H1 (cell line): ENCODE results near the gene C1orf21. TPM values are rescaled to one million over a fixed set of nuclear protein-coding genes. Genes with fewer than 3 reads are reported as not detected.

Source experiments
- CTCF ChIA-PET: fragments of 300-600 bp; sonication (Branson Sonifier 250); formaldehyde crosslinking; loops from one replicate; lab custom pipeline; 2021; ENCODE audit not compliant: partially characterized antibody; lab: Charles Lee
- POLR2A ChIA-PET: fragments of 300-600 bp; sonication (Branson Sonifier 250); formaldehyde crosslinking; loops from one replicate; lab custom pipeline; 2021; ENCODE audit warnings: inconsistent platforms; ENCODE audit not compliant: partially characterized antibody; lab: Charles Lee
- DNase-seq, 2 experiments: peaks; one replicate each; pipeline versions ENCODE4 v3.0.0 to v3.0.0-alpha.2; 2010 to 2022; ENCODE audit warnings: low spot score in 2 of 2, low read depth in 1 of 2, mixed read lengths in 1 of 2
- FAIRE-seq: peaks from 2 replicates; lab custom pipeline; 2011; peaks lifted over from hg19 to GRCh38; lab: Jason Lieb, UNC
- H2AFZ ChIP-seq: 2 replicates; pipeline ENCODE4 v1.8.1; 2012; ENCODE audit warnings: low read length, inconsistent platforms
- H2AK5ac ChIP-seq: 2 replicates; pipeline ENCODE4 v1.6.1; 2013; ENCODE audit warnings: low read depth, low read length
- H2BK120ac ChIP-seq: replicated peaks from 2 replicates; pipeline ENCODE3; 2013; ENCODE audit warnings: low read depth, low read length, inconsistent platforms
- H2BK12ac ChIP-seq: 2 replicates; pipeline ENCODE4 v1.6.1; 2013; ENCODE audit warnings: low read depth, low read length
- H2BK15ac ChIP-seq: 2 replicates; pipeline ENCODE4 v1.6.1; 2013; ENCODE audit warnings: low read length
- H2BK20ac ChIP-seq: 2 replicates; pipeline ENCODE4 v1.6.1; 2013; ENCODE audit warnings: low read length
- H2BK5ac ChIP-seq: 2 replicates; pipeline ENCODE4 v1.6.1; 2013; ENCODE audit warnings: low read depth, low read length
- H3K14ac ChIP-seq: 2 replicates; pipeline ENCODE4 v1.6.1; 2013; ENCODE audit warnings: inconsistent platforms; ENCODE audit not compliant: insufficient read length
- H3K18ac ChIP-seq: 2 replicates; pipeline ENCODE4 v1.6.1; 2013; ENCODE audit warnings: low read length; ENCODE audit errors: extremely low read depth
- H3K23ac ChIP-seq: 2 replicates; pipeline ENCODE4 v1.6.1; 2013; ENCODE audit warnings: inconsistent platforms; ENCODE audit not compliant: insufficient read length
- H3K23me2 ChIP-seq: 2 replicates; pipeline ENCODE4 v1.6.1; 2013; ENCODE audit warnings: low read depth, low read length
- H3K27ac ChIP-seq: 2 replicates; pipeline ENCODE4 v1.6.1; 2011; ENCODE audit warnings: low read depth, low read length, inconsistent platforms
- H3K27me3 ChIP-seq, 4 experiments: replicated peaks in 1 of 4; 1 replicate in 1 of 4; 2 replicates in 3 of 4; pipeline versions ENCODE4 v1.6.1 to v1.8.1; 2011 to 2013; ENCODE audit warnings: low read length in 3 of 4, mild to moderate bottlenecking in 3 of 4, inconsistent platforms in 2 of 4, mixed read lengths in 2 of 4, moderate library complexity in 1 of 4; ENCODE audit not compliant: control insufficient read depth in 3 of 4, insufficient read depth in 3 of 4; ENCODE audit errors: extremely low read depth in 1 of 4
- H3K36me3 ChIP-seq, 4 experiments: 2 replicates each; pipeline versions ENCODE4 v1.6.1 to v1.8.1; 2011 to 2013; ENCODE audit warnings: mild to moderate bottlenecking in 4 of 4, low read length in 3 of 4, moderate library complexity in 2 of 4, control low read depth in 1 of 4, inconsistent platforms in 1 of 4; ENCODE audit not compliant: insufficient read depth in 4 of 4, control insufficient read depth in 2 of 4
- H3K4ac ChIP-seq: replicated peaks from 2 replicates; pipeline ENCODE3; 2013; ENCODE audit warnings: low read length, low read depth, mixed read lengths, inconsistent platforms; ENCODE audit not compliant: insufficient read length
- H3K4me1 ChIP-seq, 4 experiments: replicated peaks in 1 of 4; 1 replicate in 1 of 4; 2 replicates in 3 of 4; pipeline versions ENCODE4 v1.6.1 to v1.8.1; 2011 to 2013; ENCODE audit warnings: low read length in 3 of 4, inconsistent platforms in 2 of 4, mixed read lengths in 1 of 4; ENCODE audit not compliant: insufficient read depth in 4 of 4, control insufficient read depth in 3 of 4
- H3K4me2 ChIP-seq, 2 experiments: 2 replicates each; pipeline versions ENCODE4 v1.6.1 to v1.8.1; 2011 to 2013; ENCODE audit warnings: low read depth in 2 of 2, low read length in 2 of 2, control low read depth in 1 of 2, inconsistent platforms in 1 of 2, mild to moderate bottlenecking in 1 of 2; ENCODE audit not compliant: insufficient read depth in 1 of 2
- H3K4me3 ChIP-seq, 4 experiments: fragments of 200-600, 300-600 bp in 1 of 4; sonication (generic), shearing (Covaris generic), sonication (Bioruptor Twin) in 1 of 4; 2 replicates each; pipeline versions ENCODE4 v1.5.1 to v1.8.1; 2011 to 2016; ENCODE audit warnings: low read length in 4 of 4, low read depth in 3 of 4, control low read depth in 2 of 4, inconsistent platforms in 2 of 4, mild to moderate bottlenecking in 2 of 4, mixed read lengths in 1 of 4, moderate library complexity in 1 of 4; ENCODE audit not compliant: insufficient read depth in 2 of 4; ENCODE audit errors: extremely low read depth in 1 of 4
- H3K56ac ChIP-seq: replicated peaks from 2 replicates; pipeline ENCODE3; 2013; ENCODE audit warnings: low read depth, mild to moderate bottlenecking, mixed read lengths, low read length, inconsistent platforms; ENCODE audit not compliant: insufficient read length
- H3K79me1 ChIP-seq: 2 replicates; pipeline ENCODE4 v1.6.1; 2013; ENCODE audit warnings: low read depth, low read length, control low read depth
- H3K79me2 ChIP-seq, 2 experiments: 2 replicates each; pipeline versions ENCODE4 v1.6.1 to v1.8.1; 2012 to 2013; ENCODE audit warnings: low read length in 2 of 2, mild to moderate bottlenecking in 2 of 2, inconsistent platforms in 1 of 2; ENCODE audit not compliant: insufficient read depth in 2 of 2, control insufficient read depth in 1 of 2
- H3K9ac ChIP-seq, 4 experiments: replicated peaks in 1 of 4; 1 replicate in 1 of 4; 2 replicates in 3 of 4; pipeline versions ENCODE4 v1.6.1 to v1.8.1; 2011 to 2013; ENCODE audit warnings: low read depth in 3 of 4, low read length in 3 of 4, control low read depth in 2 of 4, mild to moderate bottlenecking in 2 of 4, moderate library complexity in 2 of 4, inconsistent platforms in 1 of 4; ENCODE audit errors: extremely low read depth in 1 of 4
- H3K9me3 ChIP-seq, 2 experiments: 2 replicates each; pipeline versions ENCODE4 v1.6.1 to v1.8.1; 2012 to 2013; ENCODE audit warnings: mild to moderate bottlenecking in 2 of 2, moderate library complexity in 2 of 2, control low read depth in 1 of 2, inconsistent platforms in 1 of 2, low read depth in 1 of 2, low read length in 1 of 2, mixed read lengths in 1 of 2; ENCODE audit not compliant: insufficient read depth in 2 of 2
- H4K20me1 ChIP-seq, 2 experiments: replicated peaks in 1 of 2; 2 replicates each; pipeline versions ENCODE3 to v1.8.1; 2011 to 2013; ENCODE audit warnings: inconsistent platforms in 2 of 2, low read length in 2 of 2, mild to moderate bottlenecking in 1 of 2; ENCODE audit not compliant: insufficient read depth in 2 of 2, control insufficient read depth in 1 of 2
- H4K5ac ChIP-seq: 2 replicates; pipeline ENCODE4 v1.6.1; 2013; ENCODE audit warnings: low read length, low read depth, mixed read lengths, inconsistent platforms; ENCODE audit not compliant: insufficient read length
- H4K8ac ChIP-seq: 2 replicates; pipeline ENCODE4 v1.8.0; 2013; ENCODE audit warnings: mild to moderate bottlenecking, moderate library complexity, low read length, inconsistent platforms; ENCODE audit not compliant: insufficient read depth; ENCODE audit errors: extremely low read depth
- H4K91ac ChIP-seq: replicated peaks from 2 replicates; pipeline ENCODE3; 2013; ENCODE audit warnings: low read length, mixed read lengths, inconsistent platforms; ENCODE audit not compliant: insufficient read length
- CBX5 ChIP-seq: fragments of 300-800, 300-1000 bp; sonication (generic); IDR thresholded peaks from 2 replicates; pipeline ENCODE4 v1.7.1; 2016; ENCODE audit warnings: antibody characterized with exemption, low read length, low read depth
- EGR1 ChIP-seq: IDR thresholded peaks from 2 replicates; pipeline ENCODE4 v1.6.1; 2011; ENCODE audit warnings: low read depth, low read length, borderline replicate concordance
- EP300 ChIP-seq, 2 experiments: IDR thresholded peaks; 1 replicate in 1 of 2; 2 replicates in 1 of 2; pipeline ENCODE4 v1.6.1; 2011 to 2012; ENCODE audit warnings: low read depth in 2 of 2, low read length in 2 of 2, mild to moderate bottlenecking in 2 of 2, borderline replicate concordance in 1 of 2, inconsistent platforms in 1 of 2, moderate library complexity in 1 of 2
- GTF2F1 ChIP-seq: IDR thresholded peaks from 2 replicates; pipeline ENCODE4 v1.6.1; 2012; ENCODE audit warnings: low read depth, low read length, improper control_type of control experiment, borderline replicate concordance
- MAFK ChIP-seq: IDR thresholded peaks from 2 replicates; pipeline ENCODE4 v1.6.1; 2012; ENCODE audit warnings: low read depth, mild to moderate bottlenecking, improper control_type of control experiment, low read length
- MAX ChIP-seq: IDR thresholded peaks from 2 replicates; pipeline ENCODE4 v1.6.1; 2012; ENCODE audit warnings: inconsistent platforms
- PHF8 ChIP-seq: fragments of 200-600 bp; sonication (generic); conservative IDR thresholded peaks from 2 replicates; pipeline ENCODE4 v1.7.1; 2012; ENCODE audit warnings: low read depth, mild to moderate bottlenecking, inconsistent platforms, low read length, moderate library complexity
- POLR2A ChIP-seq, 2 experiments: IDR thresholded peaks; 1 replicate in 1 of 2; 2 replicates in 1 of 2; pipeline ENCODE4 v1.6.1; 2011; ENCODE audit warnings: low read depth in 2 of 2, low read length in 2 of 2, mild to moderate bottlenecking in 2 of 2; ENCODE audit errors: control extremely low read depth in 1 of 2
- POU5F1 ChIP-seq: IDR thresholded peaks from 2 replicates; pipeline ENCODE4 v1.6.1; 2011; ENCODE audit warnings: low read depth, mild to moderate bottlenecking, low read length, moderate library complexity
- SP4 ChIP-seq: IDR thresholded peaks from 2 replicates; pipeline ENCODE4 v1.6.1; 2012; ENCODE audit warnings: low read length, inconsistent platforms
- TBP ChIP-seq: IDR thresholded peaks from 2 replicates; pipeline ENCODE4 v1.6.1; 2011; ENCODE audit warnings: low read depth, low read length, improper control_type of control experiment
- ZNF274 ChIP-seq: IDR thresholded peaks from 2 replicates; pipeline ENCODE4 v1.7.0; 2012; ENCODE audit warnings: low read length, borderline replicate concordance; ENCODE audit errors: extremely low read depth
- WGBS, 2 experiments: shearing (Covaris generic) in 1 of 2; methylation state at CpG; one replicate each; pipeline versions ENCODE4 v1.1.6 to v1.1.7; 2013 to 2015; ENCODE audit warnings: low lambda C conversion rate in 2 of 2, mixed read lengths in 2 of 2, inconsistent platforms in 1 of 2, low coverage in 1 of 2, missing lambda C conversion rate in 1 of 2; ENCODE audit not compliant: insufficient replicate concordance in 2 of 2, insufficient coverage in 1 of 2, insufficient read length in 1 of 2; ENCODE audit errors: extremely low coverage in 1 of 2, missing lambda C conversion rate in 1 of 2; 5-methylcytosine and 5-hydroxymethylcytosine counted together
- polyA plus RNA-seq, 7 experiments: library from polyadenylated mRNA; depleted of rRNA in 3 of 7; stranded (reverse) in 5 of 7; unstranded in 2 of 7; fragments of >200 nt in 5 of 7; fragments of 200-250 nt in 2 of 7; gene quantifications; 1 replicate in 5 of 7; 2 replicates in 1 of 7; 4 replicates in 1 of 7; pipeline versions ENCODE4 v1.2.1 to v1.2.3, GENCODE V29; 2011 to 2013; ENCODE audit warnings: missing spikeins in 2 of 7, mixed read lengths in 2 of 7
- total RNA-seq: library from RNA; stranded (reverse); fragmentation: NEBNext Ultra II Directional; extraction: Animal tissue kit (Norgen Biotek cat#: 25700); gene quantifications from 2 replicates; pipeline ENCODE4 v1.2.1, GENCODE V29; 2021

Gene C1orf21
- total and polyA plus RNA-seq, 2 of the 8 experiments (the other 6 are each of a cell fraction or from before 2014, with no cell fraction given), result 16.6 to 51.0 TPM

DNA sequence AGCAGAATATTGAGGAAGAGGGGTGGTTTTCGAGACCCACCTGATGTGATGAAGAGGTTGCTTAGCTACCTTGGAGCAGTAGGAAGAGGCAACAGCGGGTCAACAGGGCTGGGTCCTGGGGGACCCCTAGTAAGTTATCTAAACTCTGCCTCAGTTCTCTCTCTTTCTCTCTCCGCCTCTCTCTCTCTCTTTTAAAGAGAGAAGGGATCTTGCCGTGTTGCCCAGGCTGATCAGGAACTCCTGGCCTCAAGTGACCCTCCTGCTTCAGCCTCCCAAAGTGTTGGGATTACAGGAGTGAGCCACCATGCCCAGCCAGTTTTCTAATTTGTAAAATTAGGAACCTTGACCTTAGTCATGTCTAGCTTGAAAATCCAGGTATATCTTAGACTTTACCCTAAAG lies 77.9 kb downstream of the C1orf21 start:
- no peak overlapping the region for H4K91ac ChIP-seq
- H2BK20ac ChIP-seq, result no peak overlapping the region
- H4K20me1 ChIP-seq, result no peaks in the 10 kb centered on the region
- ChIA-PET CTCF (interaction anchor here (0.6 to 1.9 kb wide), 7 partner anchors 9 to 199 kb away, joined by 3 to 6 read pairs (median 4); no protein-coding TSS in a partner anchor), POLR2A (no interaction called here)
- no peak overlapping the region for H2AK5ac ChIP-seq
- H2BK12ac ChIP-seq, result no peak overlapping the region
- H3K56ac ChIP-seq, result no peak overlapping the region
- no peak overlapping the region for H2BK5ac ChIP-seq
- H3K79me2 ChIP-seq, result peaks cover 5 to 68% of the 10 kb centered on the region in 2 experiments; a peak in 3 of 4 replicates
- H4K8ac ChIP-seq, result no peak overlapping the region
- no peak overlapping the region for H2BK120ac ChIP-seq
- no peak for FAIRE-seq
- no peaks in the 10 kb centered on the region for H3K27me3 ChIP-seq
- no peak overlapping the region for H3K4ac ChIP-seq
- DNase-seq, result no peak
- H3K79me1 ChIP-seq, result peaks cover 5% of the 10 kb centered on the region
- 0 out of 8 replicates have a peak, but pooled peaks cover 0 to 2% (median 0%) of the 10 kb centered on the region in 4 experiments for H3K36me3 ChIP-seq
- 80% methylated on average over 4 of the region's 4 CpGs; no CpG with 5 or more reads in 1 of the 2 experiments for WGBS, 2 experiments
- H3K4me3 ChIP-seq, result no peak overlapping the region
- no peak overlapping the region for H3K27ac ChIP-seq
- H3K23ac ChIP-seq, result no peak overlapping the region
- no peaks in the 10 kb centered on the region for H3K9me3 ChIP-seq
- H3K14ac ChIP-seq, result no peak overlapping the region
- H2AFZ ChIP-seq, result no peak overlapping the region
- H2BK15ac ChIP-seq, result no peak overlapping the region
- H3K23me2 ChIP-seq, result no peaks in the 10 kb centered on the region; the same call in 1 of the 2 replicates
- H3K18ac ChIP-seq, result no peak overlapping the region
- H3K4me1 ChIP-seq, result peaks cover 0 to 5% (median 3%) of the 10 kb centered on the region in 4 experiments; a peak in 4 of 7 replicates
- H4K5ac ChIP-seq, result no peak overlapping the region
- no peak overlapping the region for H3K9ac ChIP-seq
- H3K4me2 ChIP-seq, result no peak overlapping the region
- TF ChIP-seq ZNF274 (no peak), MAX (no peak), EP300 (IDR thresholded peaks at IDR 0.05; ENCODE audit: borderline replicate concordance in 1 of 2, low read depth in 2 of 2, low read length in 2 of 2) (no peak), POU5F1 (no peak), CBX5 (no peak), PHF8 (no peak), MAFK (no peak), EGR1 (no peak), TBP (no peak), GTF2F1 (no peak), POLR2A (IDR thresholded peaks at IDR 0.05; ENCODE audit: control extremely low read depth in 1 of 2, low read depth in 2 of 2, low read length in 2 of 2) (no peak), SP4 (no peak)
